Stimulated activated CD8-positive, alpha-beta memory T cell treated with anti-CD3 and anti-CD28 coated beads, Interleukin-15, amount 100 ng/mL, for 4 hours (primary cell): ENCODE data around the gene PRDM8.
A peak's percentile ranks its signal among the peaks of the same experiment; 100 is the strongest.

Source experiments
- DNase-seq, 2 donors: peaks; one replicate each; pipeline ENCODE4 v3.0.0-alpha.2; 2020; ENCODE audit warnings: low read depth in 2 of 2

PRDM8 gene

DNA sequence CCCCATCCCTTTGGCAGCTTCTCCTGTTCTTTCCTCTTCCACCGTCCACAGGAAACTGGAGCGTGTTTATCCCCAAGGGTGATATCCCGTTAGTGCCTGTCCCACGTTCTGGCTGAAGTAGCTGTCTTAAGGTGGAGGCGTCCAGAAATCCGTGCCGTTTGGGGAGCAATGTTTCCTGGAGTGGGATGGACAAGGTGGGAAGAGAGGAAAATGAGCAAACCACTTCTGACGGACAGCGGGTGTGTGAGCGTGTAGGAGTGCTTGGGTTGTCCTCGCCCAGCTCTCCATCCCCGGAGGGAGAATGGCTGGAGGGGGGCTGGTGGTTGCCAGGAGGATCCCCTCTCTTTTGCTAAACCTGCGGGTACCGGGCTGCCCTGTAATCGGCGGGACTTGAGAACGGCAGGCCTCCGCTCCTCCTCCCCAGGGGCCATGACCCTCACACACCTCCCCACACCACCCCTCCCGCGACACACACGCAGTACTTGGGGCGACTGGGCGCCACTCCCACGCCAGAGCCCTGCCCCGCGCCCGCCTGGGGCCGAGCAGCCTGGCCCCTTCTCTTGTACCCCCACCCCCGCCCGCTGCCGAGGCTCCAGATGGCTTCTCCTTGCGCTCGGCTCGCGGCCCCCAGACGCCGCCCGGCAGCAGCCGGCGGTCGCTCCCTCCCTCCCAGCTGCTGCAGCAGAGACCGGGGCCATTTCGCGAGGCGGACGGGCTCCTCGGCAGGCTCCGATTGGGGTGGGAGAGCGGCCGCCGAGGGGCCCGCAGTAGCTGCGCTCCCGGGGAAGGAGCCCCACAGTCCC lies 13.9 kb upstream of the PRDM8 start:
- no peak for DNase-seq

DNA sequence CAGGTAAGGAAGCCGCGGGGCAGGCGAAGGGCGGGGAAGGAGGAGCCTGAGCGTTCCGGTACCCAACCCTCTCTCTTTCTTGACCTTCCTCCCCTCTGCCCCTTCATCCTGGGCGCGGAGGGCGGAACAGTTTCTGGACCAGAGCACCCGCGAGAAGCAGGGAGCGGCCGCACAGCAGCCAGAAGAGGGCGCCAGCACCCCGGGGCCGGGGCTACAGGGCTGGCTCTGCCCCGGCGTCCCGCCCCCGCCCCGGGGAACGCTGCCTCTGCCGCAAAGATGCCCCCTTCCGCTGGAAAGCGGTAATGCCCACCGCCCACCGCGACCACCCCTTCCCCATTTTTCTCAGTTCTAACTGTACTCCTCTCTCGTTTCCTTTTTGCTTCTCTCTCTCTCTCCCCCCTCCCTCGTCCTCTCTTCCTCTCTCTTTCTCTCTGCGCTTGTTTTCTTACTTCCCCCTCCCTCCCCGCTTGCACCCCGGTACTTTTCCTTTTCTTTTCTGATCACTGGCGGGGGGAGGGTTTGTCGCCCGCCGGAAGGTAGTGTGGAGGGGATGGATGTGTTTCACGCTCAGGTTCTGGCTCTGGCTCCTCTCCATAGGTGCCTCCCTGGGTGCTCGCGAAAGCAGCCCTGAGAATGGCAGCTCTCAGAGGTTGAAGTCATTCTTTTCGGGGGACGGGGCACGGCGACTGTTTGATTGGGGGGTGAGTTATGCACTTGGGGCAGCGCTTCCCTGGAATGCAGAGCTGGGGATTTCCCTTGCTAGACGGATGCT lies 13.1 kb upstream of the PRDM8 start:
- peak; percentile 83 to 85 for DNase-seq

DNA sequence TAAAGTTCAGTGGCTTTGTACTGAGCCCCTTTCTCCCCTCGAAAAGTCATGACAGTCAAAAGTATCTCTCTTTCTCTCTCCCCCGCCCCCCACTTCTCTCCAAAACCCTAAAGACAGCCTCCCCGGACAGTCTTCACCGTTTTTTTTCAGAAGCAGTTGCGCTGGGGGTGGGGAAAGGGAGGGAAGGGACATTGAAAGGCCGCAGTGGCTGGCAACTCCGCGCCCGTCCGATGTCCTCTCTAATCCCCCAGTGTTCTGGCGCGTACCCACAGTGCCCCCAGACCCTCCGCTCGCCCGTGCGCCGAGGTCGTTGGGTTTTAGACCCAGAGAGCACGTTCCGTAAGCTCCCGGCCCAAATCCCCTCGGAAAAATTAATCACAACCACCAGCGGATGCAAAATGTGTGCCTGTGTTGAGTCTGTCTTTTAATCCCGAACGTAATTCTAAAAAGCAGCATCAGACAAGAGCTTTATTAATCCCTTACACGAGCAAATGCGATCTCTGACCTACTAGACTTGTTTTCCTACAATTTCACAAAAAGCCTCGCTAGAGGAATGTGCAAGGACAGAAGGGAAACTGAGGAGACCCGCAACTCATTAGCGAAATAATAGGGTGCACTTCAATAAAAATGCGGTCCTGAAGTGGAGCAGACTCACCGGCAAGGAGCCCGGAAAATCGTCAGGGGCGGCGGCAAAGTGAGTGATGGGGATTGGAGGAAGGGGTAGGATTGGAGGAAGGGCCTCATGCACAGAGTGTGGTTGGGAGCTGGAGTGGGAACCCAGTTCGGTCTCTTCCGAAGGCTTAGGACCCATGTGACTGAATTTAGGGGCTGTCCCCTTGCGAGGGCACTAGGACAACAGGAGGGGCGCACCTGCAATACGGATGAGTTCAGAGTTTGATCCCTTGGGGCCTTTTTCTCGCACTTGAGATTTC lies 12.2 kb upstream of the PRDM8 start:
- no peak for DNase-seq

DNA sequence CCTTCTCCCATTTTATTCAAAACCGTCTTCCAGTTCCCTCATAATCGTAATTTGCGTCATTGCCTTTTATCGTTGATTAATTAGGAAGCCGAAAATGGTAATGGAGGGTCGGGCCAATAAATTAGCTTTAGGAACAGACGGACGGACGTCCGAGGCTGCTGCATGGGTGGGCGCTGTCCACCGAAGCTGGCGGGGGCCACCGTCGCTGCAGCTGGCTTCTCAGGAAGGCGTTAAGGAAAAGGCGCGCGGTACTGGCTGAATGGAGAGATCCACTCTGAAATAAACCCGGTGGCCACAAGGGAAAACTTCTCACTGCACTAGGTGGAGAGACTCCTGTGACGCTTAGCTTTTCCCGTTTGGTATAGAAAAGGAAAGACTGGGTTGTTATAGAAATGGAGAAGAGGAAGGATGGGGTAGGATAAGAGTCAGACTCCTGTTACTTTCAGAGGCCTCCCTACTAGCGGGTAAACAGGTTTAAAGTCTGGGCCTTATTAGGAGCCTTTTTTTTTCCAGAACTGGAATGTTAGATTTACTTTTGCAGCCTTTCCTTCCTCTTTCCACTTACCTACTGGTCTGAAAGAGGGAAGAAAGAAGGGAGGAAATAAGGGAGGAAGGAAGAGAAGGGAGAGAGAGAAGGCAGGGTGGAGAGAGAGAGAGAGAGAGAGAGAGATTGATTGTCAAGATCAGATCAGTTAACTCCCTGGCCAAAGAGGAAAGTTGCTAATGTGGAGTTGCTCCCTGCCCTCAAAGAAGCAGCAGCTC lies 11.3 kb upstream of the PRDM8 start:
- DNase-seq, result no peak

DNA sequence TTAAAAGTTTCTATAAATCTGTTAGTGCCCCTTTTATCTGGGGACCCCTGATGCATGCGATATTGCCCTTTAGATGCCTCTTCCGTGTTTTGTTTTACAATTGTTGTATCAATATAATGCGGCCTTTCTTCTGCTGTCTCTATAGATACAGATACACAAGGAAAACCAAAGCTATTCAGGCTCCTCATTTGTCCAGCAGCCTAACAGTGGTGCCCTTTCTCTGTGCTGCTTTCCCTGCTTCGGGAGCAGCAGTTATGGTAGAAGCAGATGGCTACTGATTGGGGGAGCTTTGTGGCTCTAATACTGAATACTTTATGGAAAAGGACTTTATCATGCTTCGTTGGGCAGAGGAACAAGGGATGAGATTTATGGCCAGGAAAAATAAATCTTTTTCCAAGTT lies 10.6 kb upstream of the PRDM8 start:
- no peak for DNase-seq

DNA sequence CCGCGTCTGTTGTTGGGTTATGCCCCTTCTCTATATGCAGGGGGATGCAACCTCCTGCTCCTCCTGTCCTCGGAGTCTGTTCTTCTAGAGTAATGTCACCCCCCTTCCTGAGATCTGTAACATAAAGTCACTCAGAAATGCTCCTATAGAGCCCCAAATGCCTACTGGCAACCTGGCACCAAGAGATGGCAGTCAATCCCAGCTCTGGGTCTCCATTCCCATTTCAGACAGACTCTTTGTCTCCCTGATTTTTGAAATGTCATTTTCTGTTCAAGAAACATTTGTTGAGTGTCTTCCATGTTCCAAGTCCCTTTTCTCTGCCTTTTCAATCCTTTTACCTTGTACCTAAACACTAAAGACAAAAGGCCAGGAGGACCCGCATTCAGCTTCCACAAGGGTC lies 9.6 kb upstream of the PRDM8 start:
- DNase-seq, result no peak

DNA sequence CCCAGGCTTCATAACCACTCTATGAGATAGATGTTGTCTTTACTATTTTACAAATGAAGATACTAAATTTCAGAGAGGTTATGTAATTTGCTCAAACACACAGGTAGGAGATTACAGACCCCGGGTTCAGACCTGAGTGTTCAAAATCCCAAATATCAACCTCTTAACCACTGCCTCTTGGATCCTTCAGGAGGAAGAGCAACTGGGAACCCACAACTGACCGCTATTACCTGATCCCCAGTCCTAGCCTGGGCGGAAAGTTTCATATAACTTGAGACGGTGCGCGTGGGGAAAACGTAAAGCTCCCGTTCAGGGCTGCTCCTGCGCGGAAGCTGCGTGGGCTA lies 8.9 kb upstream of the PRDM8 start:
- no peak for DNase-seq

DNA sequence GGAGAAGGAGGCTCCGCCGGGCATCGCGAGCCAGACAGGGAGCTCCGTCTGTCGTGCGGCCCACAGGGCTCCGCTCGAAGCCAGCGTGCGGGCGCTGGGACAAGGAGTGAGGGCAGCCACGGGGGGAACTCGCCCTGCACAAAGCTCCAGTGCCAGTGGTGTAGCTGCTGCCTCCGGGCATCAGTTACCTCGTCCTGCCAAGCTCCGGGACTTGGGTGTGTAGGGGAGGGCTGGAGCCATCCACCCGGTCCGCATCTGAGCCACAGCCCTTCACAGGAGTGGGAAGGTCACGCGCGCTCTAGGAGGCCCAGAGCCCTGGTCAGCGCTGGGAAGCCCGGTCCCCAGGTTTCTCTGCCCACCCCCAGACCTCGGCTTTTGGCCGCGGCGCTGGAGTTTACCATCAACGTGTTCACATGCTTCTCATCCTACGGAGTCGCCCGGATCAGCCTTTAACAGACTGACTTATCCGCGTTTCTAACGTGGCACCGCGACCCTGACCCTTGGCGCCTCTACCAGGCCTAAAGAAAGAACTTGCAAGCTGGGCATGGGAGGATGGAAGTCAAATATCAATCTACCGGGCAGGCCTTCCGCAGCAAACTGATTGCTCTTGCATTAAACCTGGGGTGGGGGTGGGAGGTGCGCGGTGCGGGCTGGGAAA lies 8.4 kb upstream of the PRDM8 start:
- DNase-seq, result no peak

DNA sequence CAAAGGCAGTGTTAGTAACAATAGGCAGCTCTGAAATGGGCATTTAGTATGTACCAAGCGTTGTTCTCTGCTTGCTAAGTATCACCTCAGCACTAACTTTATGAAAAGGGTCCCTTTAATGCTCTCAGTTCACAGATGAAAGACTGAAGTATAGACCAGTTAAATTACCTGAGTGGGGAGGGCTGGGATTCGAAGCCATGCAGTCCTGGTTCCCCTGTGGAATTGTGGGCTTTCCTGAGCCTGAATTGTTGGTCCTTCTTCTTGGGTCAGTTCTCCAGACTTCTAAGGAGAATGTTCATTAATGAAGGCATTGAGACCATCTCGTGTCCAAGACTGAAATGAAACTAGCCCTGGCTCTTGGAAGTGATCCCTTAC lies 7.7 kb upstream of the PRDM8 start:
- DNase-seq, result no peak

DNA sequence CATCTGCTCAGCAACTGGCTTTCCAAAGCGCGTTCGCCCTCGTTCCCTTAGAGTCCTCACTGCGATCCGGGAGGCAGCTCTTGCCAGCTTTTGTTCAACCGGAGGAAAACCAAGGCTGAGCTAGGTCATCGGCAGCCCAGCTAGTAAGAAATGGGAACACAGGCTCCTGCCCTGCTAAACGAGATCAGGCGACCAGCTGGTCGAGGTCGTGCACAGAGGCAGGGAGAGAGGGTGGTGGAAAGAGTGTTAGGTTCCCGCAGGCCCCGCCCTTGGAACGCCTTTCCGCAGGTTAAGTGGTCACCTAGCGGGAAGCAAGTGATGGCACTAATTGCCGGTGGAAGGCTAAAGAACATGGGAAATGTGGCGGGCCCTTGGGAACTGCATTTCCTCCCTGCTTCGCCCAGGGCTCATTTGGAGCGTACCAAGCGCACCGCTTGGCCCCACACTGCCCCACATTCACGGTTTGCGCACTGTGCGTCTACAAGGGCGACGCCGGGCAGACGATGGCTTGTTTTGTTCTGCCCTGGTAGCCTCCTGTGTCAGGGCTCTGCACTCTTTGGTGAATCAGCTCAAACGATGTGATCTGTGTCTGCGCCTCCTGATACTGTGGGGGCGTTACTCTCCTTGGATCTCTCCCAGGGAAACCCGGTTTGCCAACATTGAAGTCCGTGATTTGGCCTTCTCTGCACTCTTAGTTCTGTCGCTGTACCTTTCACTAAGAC lies 7.2 kb upstream of the PRDM8 start:
- no peak for DNase-seq

DNA sequence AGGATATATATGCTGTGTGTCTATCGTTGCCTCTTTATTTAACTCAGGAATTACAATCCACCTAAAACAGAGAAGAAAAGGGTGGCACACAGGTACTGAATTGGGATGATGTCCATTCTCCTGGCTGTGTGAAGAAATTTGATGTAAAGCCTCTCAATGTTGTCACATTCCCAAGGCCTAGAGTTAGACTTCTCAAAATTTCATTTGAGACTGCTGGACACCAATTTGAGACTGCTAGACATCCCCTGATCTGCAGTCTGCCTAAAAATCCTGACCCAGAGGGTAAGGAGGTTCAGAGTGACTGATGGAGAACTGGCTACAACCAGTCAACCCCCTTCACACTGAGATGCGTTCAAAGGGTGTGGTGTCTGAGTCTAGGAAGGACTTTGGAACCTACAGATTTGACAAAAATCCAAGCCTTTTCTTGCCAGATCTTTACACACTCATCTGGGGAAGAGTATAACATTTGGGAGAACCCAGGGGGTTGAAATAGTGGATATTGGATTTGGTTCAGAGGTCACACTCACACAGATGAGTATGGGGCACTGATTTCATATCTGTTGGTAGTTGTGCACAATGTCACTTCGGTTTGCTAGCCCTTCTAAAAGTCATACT lies 4.9 kb upstream of the PRDM8 start:
- DNase-seq, result no peak

DNA sequence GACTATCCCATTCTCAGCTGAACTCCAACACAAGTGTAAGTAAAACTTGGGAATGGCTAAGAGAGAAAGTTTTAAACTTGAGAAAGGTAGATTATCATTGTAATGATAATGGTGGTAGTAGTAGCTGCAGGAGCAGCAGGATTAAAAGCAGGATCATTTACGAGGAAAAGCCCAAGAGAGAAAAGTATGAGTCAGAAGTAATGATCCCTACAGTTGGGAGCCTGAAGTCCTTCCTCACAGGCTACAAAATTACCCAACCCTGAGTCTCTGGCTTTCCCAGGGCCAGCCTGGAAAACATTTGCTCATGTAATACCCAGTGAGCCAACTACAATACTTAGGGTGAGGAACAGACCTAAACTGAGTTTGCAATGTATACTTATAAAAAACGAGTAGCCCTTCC lies 4.4 kb upstream of the PRDM8 start:
- DNase-seq, result no peak

DNA sequence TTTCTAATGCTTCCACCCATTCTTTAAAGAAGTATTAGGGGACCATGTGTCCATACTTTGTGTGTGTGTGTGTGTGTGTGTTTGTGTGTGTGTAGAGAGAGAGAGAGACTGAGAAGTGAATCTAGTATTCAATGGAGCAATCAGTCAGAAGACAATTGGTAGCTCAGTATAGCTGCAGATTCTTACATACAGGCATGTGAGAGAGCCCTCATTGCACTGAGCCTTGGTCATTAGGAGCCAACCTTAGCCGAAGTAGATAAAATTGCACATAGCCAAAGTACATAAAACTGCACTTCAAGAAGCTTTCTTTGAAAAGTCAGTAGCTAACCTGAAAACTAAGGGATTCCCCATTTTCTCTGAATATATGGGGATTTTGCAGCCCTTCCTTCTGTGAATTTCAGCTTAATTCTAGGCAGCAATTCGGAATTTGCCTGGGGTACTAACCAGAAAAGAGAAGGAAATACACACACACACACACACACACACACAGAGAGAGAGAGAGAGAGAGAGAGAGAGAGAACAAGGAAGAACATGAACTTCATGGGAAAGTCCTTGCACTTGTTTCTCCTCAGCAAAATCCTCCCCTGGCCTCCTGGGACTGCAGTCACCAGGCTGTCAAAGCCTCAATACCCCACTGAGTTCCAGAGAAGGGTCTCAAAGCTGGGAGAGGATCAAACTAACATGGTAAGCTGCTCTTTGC lies 1.7 kb upstream of the PRDM8 start:
- no peak for DNase-seq

DNA sequence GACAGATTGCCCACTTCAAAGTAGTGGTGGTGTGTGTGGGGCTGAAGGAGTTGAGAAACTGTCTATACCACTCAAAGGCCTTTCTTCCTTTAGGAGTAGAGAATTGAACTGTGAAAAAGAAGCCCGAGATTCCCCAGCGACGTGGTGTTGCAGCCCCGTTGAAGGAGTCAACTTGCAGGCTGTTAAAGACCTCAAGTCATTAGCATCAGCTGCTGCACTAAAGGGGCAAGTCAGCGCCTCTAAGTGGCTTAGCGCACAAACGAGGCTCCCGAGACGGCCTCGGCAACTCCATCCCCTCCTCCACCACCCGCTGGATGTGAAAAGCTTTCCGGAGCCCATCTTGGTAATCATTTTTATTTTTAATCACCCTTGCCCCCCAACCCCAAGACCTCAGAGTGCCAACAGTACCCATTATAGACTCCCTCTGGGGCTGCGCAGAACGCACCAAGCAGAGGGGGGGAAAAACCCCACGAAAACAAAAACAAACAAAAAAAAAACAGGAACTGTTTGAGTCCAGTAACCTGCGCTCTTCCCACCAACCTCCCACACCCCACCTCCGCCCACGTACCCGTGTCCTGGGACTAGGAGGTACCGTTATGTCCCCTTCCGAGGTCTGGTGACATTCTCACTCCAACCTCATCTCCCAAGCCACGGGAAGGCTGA lies 913 bp upstream of the PRDM8 start:
- no peak for DNase-seq

DNA sequence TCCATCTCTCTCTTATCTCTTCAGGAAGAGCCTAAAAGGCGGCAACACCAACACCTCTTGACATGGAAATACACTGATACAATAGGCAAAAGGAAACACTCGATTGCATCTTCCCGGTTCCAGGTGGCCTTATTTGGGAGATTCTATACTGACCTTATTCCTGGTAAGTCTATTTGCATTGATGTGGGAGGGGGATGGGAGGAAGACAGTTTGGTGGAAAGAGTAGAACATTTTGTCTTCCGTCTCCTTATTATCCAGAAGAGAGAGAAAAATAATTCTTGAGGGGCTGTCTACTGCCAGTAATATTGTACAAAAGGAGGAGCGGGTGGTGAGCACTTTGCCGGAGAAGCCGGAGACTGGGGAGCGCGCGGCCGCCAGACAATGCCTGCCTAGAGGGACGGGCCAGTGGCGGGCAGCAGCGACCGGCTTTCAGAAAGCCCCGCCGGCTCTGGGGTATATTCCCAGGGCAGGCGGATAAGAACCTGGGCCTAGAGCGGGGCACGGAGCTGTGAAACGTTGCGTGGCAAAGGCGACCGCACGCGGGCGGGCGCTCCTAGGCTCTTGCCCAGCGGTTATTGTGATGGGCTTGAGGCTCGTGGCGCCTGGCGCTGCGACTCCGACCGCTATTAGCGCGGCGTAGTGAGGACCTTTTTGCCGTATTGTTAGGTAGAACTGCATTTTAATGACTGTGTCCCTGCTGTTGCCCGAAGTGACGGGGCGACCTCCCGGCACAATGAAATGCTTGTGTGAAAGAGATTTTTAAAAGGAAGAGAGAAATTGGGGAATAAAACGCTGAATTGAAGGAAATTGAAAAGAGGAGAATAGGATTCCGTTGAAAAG lies 518 bp downstream of the PRDM8 start:
- DNase-seq, result no peak

DNA sequence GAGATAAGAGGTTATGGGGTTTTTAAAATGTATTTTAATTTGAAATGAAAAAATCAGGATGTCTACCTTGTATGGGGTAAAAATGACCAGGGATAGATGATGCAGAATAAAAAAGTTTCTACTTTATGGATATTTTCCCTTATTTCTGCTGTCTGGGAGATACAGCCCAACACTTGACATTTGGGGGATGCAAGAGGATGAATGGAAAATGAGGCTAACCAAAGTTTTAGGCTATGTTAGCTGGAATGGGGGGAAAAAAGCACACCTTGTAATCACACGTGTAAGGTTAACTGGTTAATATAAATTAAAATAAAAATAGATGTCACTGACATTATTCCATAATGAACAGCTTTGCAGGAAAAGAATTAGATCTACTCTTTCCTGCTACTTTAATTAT lies 1.1 kb downstream of the PRDM8 start:
- DNase-seq, result no peak

DNA sequence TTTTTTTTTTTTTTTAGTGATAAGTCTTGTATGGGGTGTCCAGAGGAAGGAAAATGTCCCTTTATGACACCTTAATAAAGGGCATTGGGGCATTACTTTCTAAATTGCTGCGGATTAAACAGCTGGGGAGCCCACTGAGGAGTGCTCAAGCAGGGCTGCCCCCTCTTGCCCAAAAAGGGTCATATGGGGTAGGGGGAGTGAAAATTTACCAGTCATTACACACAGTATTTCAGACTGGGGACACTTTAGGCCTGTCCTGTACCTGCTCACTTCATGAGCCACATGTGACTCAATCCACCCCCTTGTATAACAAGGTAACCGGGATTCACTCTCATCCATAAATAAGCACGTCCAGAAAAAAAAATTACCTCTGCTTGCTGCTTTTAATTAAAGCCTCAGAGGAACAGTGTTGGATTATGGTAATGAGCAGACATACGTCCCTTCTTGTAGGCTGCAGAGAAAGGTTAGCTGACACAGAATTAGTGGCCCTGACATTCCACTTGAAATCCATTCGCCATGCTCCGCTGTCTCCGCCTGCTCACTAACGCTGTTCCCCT lies 1.8 kb downstream of the PRDM8 start:
- DNase-seq, result no peak

DNA sequence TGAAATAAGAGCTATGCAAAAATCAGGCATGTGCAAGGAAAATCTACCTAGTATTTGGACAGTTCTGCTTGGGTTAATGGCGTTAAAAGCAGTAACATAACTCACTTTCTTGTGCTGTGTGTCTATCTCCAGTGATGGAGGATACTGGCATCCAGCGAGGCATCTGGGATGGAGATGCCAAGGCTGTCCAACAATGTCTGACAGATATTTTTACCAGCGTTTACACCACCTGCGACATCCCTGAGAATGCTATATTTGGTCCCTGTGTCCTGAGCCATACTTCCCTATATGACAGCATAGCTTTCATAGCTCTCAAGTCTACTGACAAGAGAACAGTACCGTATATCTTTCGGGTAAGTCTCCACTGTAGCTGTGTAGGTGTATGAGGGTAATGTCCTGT lies 2.6 kb downstream of the PRDM8 start:
- no peak for DNase-seq
